Tibial artery (tissue), 4 donors: ENCODE measurements around the gene FMNL3.

Experiments used
- DNase-seq, 2 donors: peaks; one replicate each; pipeline ENCODE4 v3.0.0-alpha.2; 2019
- H3K27ac ChIP-seq, 2 donors: fragments of 200-600 bp; sonication (generic) in 1 of 2; 1 replicate in 1 of 2; 2 replicates in 1 of 2; pipeline ENCODE4 v1.5.1; 2018 to 2019; ENCODE audit warnings: mild to moderate bottlenecking in 1 of 2
- H3K27me3 ChIP-seq, 2 donors: fragments of 200-600 bp; sonication (generic) in 1 of 2; one replicate each; pipeline versions ENCODE4 v1.5.1 to v1.6.0; 2016 to 2019
- H3K36me3 ChIP-seq, 3 donors: fragments of 200-600 bp; sonication (generic) in 2 of 3; one replicate each; pipeline ENCODE4 v1.5.1; 2016 to 2019; ENCODE audit warnings: mild to moderate bottlenecking in 2 of 3
- H3K4me1 ChIP-seq, 4 donors: fragments of 200-600 bp; sonication (generic) in 2 of 4; 1 replicate in 3 of 4; 2 replicates in 1 of 4; pipeline ENCODE4 v1.5.1; 2016 to 2019
- H3K4me3 ChIP-seq, 2 donors: fragments of 200-600 bp; sonication (generic) in 1 of 2; 1 replicate in 1 of 2; 2 replicates in 1 of 2; pipeline ENCODE4 v1.5.1; 2018 to 2019; ENCODE audit warnings: mild to moderate bottlenecking in 2 of 2
- H3K9me3 ChIP-seq, 3 donors: fragments of 200-600 bp; sonication (generic) in 1 of 3; one replicate each; pipeline ENCODE4 v1.5.1; 2016 to 2019
- CTCF ChIP-seq, 2 experiments: fragments of 200-600 bp in 1 of 2; fragments of 450-650 bp in 1 of 2; IDR thresholded peaks; one replicate each; pipeline ENCODE4 v1.5.1; 2017 to 2019; ENCODE audit warnings: antibody characterized with exemption in 2 of 2, mild to moderate bottlenecking in 1 of 2, moderate library complexity in 1 of 2
- intact Hi-C: fragments of 100-400 bp; cut with DNase I; formaldehyde crosslinking; loops from one replicate; pipeline ENCODE4 v1.15.0; 2023; ENCODE audit warnings: low total_unique reads

FMNL3 gene

DNA sequence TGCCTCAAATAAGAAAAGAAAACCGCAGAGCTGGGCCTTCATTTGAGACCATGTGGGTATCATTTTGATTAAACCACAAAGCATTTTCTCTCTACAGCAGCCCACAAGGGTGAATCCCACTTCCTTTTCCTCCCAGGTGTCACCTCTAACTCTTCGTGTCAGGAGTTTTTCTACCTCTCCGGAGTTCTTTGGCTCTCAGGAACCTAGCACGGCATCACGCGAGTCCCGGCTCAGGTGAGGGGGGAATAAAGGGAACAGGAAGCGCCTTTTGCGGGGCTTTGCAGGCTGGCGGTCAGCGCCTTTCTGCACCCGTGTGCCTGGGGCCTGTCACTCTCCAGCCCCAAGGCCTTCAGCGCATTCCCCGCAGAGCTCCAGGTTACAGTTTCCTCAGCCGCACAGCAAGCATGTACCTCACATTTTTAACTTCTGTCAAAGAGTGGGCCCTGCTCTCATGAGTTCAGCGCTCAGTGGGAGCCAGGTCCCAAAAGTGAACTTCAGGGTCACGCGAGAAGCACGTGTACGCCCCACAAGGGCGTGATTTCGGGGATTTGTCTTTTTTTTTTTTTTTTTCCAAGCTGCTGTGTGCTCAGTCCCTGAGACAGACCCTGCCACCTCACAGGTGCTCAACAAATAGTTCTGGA, 84.6 kb downstream of the FMNL3 start:
- Histone ChIP-seq H3K9me3 (no peaks in the 10 kb centered on the region), H3K27me3 (no peaks in the 10 kb centered on the region), H3K27ac (peak overlapping the region; percentile 89 to 91), H3K4me3 (peak overlapping the region; percentile 57 to 69), H3K4me1 (peaks cover 0 to 23% (median 12%) of the 10 kb centered on the region in 4 donors), H3K36me3 (no peaks in the 10 kb centered on the region)
- no peak for DNase-seq
- TF ChIP-seq CTCF (IDR thresholded peaks at IDR 0.05) = no peak
- intact Hi-C loops = no loop called here

DNA sequence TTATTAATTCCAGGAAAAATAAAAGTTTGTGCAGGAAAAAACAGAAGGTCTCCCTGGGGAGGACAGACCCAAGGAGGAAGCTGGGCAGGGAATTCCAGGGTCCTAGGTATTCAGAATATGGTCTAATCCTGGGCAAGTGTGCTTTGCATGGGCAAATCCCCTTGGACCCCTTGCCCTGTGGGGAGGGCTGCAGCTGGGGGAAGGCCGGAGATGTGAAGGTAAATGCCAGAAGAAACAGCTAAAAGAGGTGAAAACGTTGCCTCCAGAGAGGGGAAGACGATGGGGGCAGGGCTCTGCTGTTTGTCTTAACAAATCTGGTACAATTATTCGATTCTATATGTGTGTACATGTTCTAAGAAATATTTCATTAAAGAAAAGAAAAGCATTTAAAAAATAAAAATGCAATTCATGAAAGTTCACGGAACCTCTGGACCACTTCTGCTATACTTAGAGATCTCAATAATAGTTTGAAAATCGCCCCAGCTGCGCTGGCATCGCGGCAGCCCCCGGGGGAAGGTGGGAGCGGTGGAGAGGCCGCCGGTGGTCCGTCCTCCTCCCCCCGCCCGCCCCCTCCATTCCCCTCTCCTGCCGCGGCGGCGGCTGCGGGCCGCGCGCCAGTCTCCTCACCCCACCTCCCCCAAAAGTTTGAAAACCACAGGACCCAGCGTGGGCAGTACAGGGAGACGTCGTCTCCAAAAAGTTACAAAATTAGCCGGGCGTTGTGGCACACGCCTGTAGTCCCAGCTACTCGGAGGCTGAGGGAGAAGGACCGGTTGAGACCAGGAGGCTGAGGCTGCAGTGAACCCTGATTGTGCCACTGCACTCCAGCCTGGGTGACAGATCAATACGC, 85.3 kb downstream of the FMNL3 start:
- Histone ChIP-seq H3K9me3 (no peaks in the 10 kb centered on the region), H3K4me3 (peak overlapping the region; percentile 57 to 69), H3K36me3 (no peaks in the 10 kb centered on the region), H3K27me3 (no peaks in the 10 kb centered on the region), H3K4me1 (peaks cover 0 to 23% (median 12%) of the 10 kb centered on the region in 4 donors), H3K27ac (peak overlapping the region; percentile 89 to 91)
- intact Hi-C loops = no loop called here
- DNase-seq = no peak
- no peak for TF ChIP-seq CTCF (IDR thresholded peaks at IDR 0.05)

DNA sequence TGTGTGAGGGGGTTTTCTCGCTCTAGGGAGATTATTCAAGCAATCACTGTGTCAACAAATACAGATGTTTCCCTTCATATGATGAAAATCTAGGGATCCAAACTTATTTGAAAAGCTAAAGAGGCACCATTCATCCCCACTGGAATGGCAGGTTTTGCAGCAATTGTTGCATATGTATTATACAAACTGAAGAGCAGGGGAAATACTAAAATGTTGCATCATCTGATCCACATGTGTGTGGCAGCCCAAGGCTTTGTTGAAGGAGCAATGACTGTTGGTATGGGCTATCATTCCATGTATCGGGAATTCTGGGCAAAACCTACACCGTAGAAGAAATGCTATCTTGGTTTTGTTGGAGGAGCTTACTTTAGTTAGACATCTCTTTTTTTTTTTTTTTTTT, 87.9 kb downstream of the FMNL3 start:
- no peak overlapping the region for H3K27ac ChIP-seq
- H3K9me3 ChIP-seq = no peaks in the 10 kb centered on the region
- TF ChIP-seq CTCF (IDR thresholded peaks at IDR 0.05) = no peak
- no peak overlapping the region for H3K4me3 ChIP-seq
- DNase-seq = no peak
- peaks cover 0 to 22% (median 12%) of the 10 kb centered on the region in 4 donors for H3K4me1 ChIP-seq
- H3K27me3 ChIP-seq = no peaks in the 10 kb centered on the region
- no peaks in the 10 kb centered on the region for H3K36me3 ChIP-seq
- intact Hi-C loops = no loop called here

- Histone ChIP-seq H3K4me1 (peaks cover 0 to 15% (median 12%) of the 10 kb centered on the region in 4 donors), H3K27me3 (no peaks in the 10 kb centered on the region), H3K4me3 (no peak overlapping the region), H3K36me3 (no peaks in the 10 kb centered on the region), H3K9me3 (no peaks in the 10 kb centered on the region), H3K27ac (no peak overlapping the region)
- intact Hi-C loops = no loop called here
- DNase-seq = no peak
- no peak for TF ChIP-seq CTCF (IDR thresholded peaks at IDR 0.05)
Observed at GRCh38 chr12:49618576-49618975, 88.6 kb downstream of the FMNL3 start.

DNA sequence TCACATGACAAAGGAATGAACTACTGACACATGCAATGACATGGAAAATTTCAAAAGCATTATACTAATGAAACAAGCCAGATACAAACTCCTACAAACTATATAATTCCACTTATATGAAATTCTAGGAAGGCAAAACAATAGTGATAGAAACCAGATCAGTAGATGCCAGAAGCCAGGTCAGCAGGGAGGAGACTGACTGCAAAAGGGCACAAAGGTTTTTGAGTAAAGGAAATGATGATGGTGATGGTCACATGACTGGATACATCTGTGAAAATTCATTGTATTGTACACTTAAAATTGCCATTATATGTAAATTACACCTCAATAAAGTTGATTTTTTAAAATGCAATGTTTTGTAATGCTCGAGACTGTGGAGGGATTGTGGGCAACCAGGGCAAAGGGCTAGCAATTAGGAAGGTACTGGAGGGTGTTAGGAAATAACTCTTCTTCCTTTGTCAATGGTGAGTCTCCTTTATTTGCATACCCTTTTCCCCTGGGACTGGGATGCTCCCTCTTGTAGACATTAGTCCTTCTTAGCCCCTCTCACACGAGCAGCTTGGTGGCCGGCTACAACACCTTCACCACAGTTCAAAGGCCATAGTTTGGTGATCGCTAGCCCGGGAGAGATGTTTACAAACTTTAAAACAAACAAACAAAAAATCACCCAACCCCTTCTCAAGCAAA, 90.5 kb downstream of the FMNL3 start:
- no peak overlapping the region for H3K4me3 ChIP-seq
- TF ChIP-seq CTCF (IDR thresholded peaks at IDR 0.05) = no peak
- H3K36me3 ChIP-seq = no peaks in the 10 kb centered on the region
- H3K27me3 ChIP-seq = no peaks in the 10 kb centered on the region
- H3K4me1 ChIP-seq = peaks cover 0 to 6% (median 5%) of the 10 kb centered on the region in 4 donors
- no peak overlapping the region for H3K27ac ChIP-seq
- DNase-seq = no peak
- intact Hi-C loops = no loop called here
- H3K9me3 ChIP-seq = no peaks in the 10 kb centered on the region
